ENCODE measurements around the gene PLEK.
"Not testable (repeated sequence)": the region's sequence is repeated elsewhere in the genome, so short reads cannot be mapped to it uniquely, and the experiment has no call there.

The PLEK gene

DNA sequence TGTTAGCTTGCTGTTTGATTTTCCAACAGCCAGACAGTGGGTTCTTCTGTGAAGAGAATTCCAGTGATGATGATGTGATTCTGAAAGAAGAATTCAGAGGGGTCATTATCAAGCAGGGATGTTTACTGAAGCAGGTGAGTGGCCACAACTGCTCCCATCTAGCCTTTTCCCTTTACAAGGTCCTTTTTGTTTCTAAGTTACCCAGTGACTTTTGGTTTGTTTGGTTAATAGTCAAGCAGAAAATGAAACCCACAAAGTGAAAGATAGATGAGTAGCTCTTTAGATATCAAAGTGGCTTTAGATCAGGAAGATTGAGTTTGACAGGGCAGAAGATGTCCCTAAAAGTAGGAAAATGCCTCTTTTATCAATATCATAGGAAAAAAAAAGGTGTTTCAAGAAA, 23.3 kb downstream of the PLEK start:
- no peaks in the 10 kb centered on the region for H3K36me3 ChIP-seq (ENCODE audit: control insufficient read depth, insufficient read depth, low read length)
- no peaks in the 10 kb centered on the region for H3K4me1 ChIP-seq (ENCODE audit: control insufficient read depth, insufficient read depth, low read length)
- no peak overlapping the region for H3K9ac ChIP-seq (ENCODE audit: low read depth, low read length)
- H3K4me3 ChIP-seq (ENCODE audit: low read depth, low read length): no peak overlapping the region
- H3K27me3 ChIP-seq (ENCODE audit: control insufficient read depth, insufficient read depth, low read length): no peaks in the 10 kb centered on the region
- no peaks in the 10 kb centered on the region for H3K9me3 ChIP-seq (ENCODE audit: control insufficient read depth, insufficient read depth, low read length)

DNA sequence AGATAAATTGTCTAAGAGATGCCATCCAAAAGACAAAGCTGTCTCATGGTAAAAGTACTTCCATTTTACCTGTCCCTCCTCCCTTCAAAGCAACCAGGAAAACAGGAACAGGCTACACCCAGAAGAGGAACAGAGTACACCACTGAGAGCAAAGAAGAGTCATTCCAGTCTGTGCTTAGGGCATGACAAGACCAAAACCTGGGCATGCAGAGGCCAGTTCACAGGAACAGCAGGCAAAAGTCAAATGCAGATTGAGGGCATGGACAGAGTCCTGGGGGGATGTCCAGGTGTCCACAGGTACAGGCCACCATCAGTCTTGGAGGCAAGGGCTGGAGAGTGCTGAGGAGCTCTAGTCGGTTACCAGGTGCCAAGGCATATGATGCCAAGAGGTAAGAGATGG, 23.7 kb downstream of the PLEK start:
- Histone ChIP-seq H3K4me3 (ENCODE audit: low read depth, low read length) (no peak overlapping the region), H3K36me3 (ENCODE audit: control insufficient read depth, insufficient read depth, low read length) (no peaks in the 10 kb centered on the region), H3K27me3 (ENCODE audit: control insufficient read depth, insufficient read depth, low read length) (no peaks in the 10 kb centered on the region), H3K9ac (ENCODE audit: low read depth, low read length) (no peak overlapping the region), H3K9me3 (ENCODE audit: control insufficient read depth, insufficient read depth, low read length) (no peaks in the 10 kb centered on the region), H3K4me1 (ENCODE audit: control insufficient read depth, insufficient read depth, low read length) (no peaks in the 10 kb centered on the region)

DNA sequence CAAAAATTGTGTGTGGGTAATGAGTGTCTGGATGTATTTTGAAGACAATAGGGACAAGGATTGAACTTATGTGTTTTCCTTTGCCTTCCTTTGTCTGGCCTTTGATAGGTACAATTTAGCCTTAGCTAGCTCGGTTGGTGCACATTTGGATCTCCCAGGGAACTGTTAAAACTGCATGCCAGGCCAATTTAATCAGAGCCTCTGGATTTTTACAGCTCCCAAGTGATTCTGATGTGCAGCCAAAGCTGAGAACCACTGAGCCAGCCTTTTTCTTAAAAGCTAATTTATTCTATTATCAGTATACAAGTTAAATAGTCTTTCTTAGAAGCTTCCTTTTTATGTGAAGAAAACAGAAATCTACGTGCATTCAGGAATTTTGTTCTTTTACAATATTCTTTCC, 25.0 kb downstream of the PLEK start:
- Histone ChIP-seq H3K9ac (ENCODE audit: low read depth, low read length) (no peak overlapping the region), H3K4me3 (ENCODE audit: low read depth, low read length) (no peak overlapping the region), H3K27me3 (ENCODE audit: control insufficient read depth, insufficient read depth, low read length) (no peaks in the 10 kb centered on the region), H3K4me1 (ENCODE audit: control insufficient read depth, insufficient read depth, low read length) (no peaks in the 10 kb centered on the region), H3K36me3 (ENCODE audit: control insufficient read depth, insufficient read depth, low read length) (no peaks in the 10 kb centered on the region), H3K9me3 (ENCODE audit: control insufficient read depth, insufficient read depth, low read length) (no peaks in the 10 kb centered on the region)

DNA sequence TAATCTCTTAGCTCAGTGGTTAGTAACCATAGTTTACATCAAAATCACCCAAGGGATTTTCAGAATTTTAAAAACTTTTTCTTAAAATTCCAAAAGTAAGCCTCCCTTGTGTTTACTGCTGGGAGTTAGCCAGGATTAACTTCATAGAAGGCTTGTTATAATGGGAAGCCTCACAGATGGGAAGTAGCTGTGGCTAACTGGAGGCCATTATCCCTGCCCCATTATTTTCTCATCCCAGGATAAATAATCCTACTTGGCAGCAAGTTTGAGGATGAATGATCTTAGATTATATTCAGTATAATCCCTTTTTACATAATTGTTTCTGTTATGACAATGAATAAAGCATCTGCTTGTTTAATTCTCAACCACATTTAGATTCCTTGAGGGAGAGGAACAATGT, 25.5 kb downstream of the PLEK start:
- Histone ChIP-seq H3K9ac (ENCODE audit: low read depth, low read length) (no peak overlapping the region), H3K27me3 (ENCODE audit: control insufficient read depth, insufficient read depth, low read length) (no peaks in the 10 kb centered on the region), H3K4me3 (ENCODE audit: low read depth, low read length) (no peak overlapping the region), H3K36me3 (ENCODE audit: control insufficient read depth, insufficient read depth, low read length) (no peaks in the 10 kb centered on the region), H3K4me1 (ENCODE audit: control insufficient read depth, insufficient read depth, low read length) (no peaks in the 10 kb centered on the region), H3K9me3 (ENCODE audit: control insufficient read depth, insufficient read depth, low read length) (no peaks in the 10 kb centered on the region)

DNA sequence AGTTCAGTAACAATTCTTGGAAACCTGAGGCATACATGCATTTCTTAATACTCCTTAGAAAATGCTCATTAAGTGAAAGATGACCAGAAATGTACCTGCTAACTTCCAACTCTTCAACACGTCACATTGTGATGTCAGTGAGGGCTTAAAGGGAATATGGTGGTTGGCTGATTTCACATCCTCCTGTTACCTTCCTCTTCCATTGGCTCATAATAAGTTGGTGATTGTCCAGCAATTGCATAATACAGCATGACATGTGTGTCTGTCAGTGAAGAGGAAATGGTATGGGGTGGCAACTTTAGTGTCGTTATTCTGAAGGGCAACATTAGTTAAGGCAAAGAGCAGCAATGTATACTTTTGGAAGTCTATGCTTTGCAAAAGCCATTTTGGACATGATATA, 26.0 kb downstream of the PLEK start:
- H3K27me3 ChIP-seq (ENCODE audit: control insufficient read depth, insufficient read depth, low read length): no peaks in the 10 kb centered on the region
- H3K36me3 ChIP-seq (ENCODE audit: control insufficient read depth, insufficient read depth, low read length): no peaks in the 10 kb centered on the region
- H3K9me3 ChIP-seq (ENCODE audit: control insufficient read depth, insufficient read depth, low read length): no peaks in the 10 kb centered on the region
- H3K4me1 ChIP-seq (ENCODE audit: control insufficient read depth, insufficient read depth, low read length): no peaks in the 10 kb centered on the region
- H3K9ac ChIP-seq (ENCODE audit: low read depth, low read length): no peak overlapping the region
- H3K4me3 ChIP-seq (ENCODE audit: low read depth, low read length): no peak overlapping the region

DNA sequence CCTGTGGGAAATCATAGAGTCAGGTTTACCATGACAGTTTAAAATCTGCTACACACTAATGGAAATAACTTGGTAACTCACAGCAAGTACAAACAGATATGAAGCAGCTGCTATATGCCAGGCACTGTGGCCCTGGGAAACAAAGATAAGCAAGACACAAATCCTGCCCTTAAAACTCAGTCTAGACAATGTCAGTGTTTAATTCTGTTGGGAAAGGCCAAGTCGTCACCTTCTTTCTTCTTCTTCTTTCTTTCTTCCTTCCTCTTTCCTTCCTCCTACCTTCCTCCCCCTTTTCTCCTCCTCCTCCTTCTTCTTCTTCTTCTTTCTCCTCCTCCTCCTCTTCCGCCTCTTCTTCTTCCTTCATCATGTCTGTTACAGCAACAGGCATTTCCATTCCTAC, 26.8 kb downstream of the PLEK start:
- no peaks in the 10 kb centered on the region for H3K36me3 ChIP-seq (ENCODE audit: control insufficient read depth, insufficient read depth, low read length)

DNA sequence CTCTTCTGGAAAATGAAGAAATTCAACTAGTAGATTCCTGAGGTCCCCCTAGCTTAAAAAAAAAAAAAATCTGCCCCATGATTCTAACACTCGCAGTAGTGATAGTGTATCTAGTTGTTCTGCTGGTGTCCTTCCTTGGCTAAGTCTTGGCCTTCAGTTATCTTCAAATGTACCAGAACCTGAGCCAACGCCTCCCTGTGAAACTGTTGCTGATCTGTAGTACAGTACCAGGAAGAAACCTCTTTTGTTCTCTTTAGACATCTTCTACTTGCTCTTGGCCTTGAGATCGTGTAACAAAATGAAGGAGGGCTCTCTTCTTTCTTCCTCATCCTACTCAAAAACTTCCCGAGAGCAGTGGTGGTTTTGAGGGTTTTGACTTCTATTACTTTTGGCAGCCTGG, 31.0 kb downstream of the PLEK start:
- Histone ChIP-seq H3K27me3 (ENCODE audit: control insufficient read depth, insufficient read depth, low read length) (no peaks in the 10 kb centered on the region), H3K36me3 (ENCODE audit: control insufficient read depth, insufficient read depth, low read length) (no peaks in the 10 kb centered on the region), H3K4me3 (ENCODE audit: low read depth, low read length) (no peak overlapping the region), H3K9ac (ENCODE audit: low read depth, low read length) (no peak overlapping the region), H3K9me3 (ENCODE audit: control insufficient read depth, insufficient read depth, low read length) (no peaks in the 10 kb centered on the region), H3K4me1 (ENCODE audit: control insufficient read depth, insufficient read depth, low read length) (no peaks in the 10 kb centered on the region)

More for the DNA sequence above, 26.8 kb downstream of the PLEK start:
- no peaks in the 10 kb centered on the region for H3K9me3 ChIP-seq (ENCODE audit: control insufficient read depth, insufficient read depth, low read length)
- H3K4me3 ChIP-seq (ENCODE audit: low read depth, low read length): no peak overlapping the region
- H3K4me1 ChIP-seq (ENCODE audit: control insufficient read depth, insufficient read depth, low read length): no peaks in the 10 kb centered on the region
- H3K9ac ChIP-seq (ENCODE audit: low read depth, low read length): no peak overlapping the region
- no peaks in the 10 kb centered on the region for H3K27me3 ChIP-seq (ENCODE audit: control insufficient read depth, insufficient read depth, low read length)

DNA sequence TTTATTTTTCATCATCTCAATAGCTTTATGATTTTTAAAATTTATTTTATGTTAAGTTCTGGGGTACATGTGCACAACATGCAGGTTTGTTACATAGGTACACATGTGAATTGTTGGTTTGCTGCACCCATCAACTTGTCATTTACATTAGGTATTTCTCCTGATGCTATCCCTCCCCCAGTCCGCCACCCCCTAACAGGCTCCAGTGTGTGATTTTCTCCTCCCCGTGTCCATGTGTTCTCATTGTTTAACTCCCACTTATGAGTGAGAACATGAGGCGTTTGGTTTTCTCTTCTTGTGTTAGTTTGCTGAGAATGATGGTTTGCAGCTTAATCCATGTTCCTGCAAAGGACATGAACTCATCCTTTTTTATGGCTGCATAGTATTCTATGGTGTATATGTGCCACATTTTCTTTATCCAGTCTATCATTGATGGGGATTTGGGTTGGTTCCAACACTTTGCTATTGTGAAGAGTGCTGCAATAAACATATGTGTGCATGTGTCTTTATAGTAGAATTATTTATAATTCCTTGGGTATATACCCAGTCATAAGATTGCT, 32.7 kb downstream of the PLEK start:
- H3K9ac ChIP-seq (ENCODE audit: low read depth, low read length); H3K4me3 ChIP-seq (ENCODE audit: low read depth, low read length); H3K4me1 ChIP-seq (ENCODE audit: control insufficient read depth, insufficient read depth, low read length); H3K36me3 ChIP-seq (ENCODE audit: control insufficient read depth, insufficient read depth, low read length); H3K27me3 ChIP-seq (ENCODE audit: control insufficient read depth, insufficient read depth, low read length); H3K9me3 ChIP-seq (ENCODE audit: control insufficient read depth, insufficient read depth, low read length): not testable (repeated sequence)

DNA sequence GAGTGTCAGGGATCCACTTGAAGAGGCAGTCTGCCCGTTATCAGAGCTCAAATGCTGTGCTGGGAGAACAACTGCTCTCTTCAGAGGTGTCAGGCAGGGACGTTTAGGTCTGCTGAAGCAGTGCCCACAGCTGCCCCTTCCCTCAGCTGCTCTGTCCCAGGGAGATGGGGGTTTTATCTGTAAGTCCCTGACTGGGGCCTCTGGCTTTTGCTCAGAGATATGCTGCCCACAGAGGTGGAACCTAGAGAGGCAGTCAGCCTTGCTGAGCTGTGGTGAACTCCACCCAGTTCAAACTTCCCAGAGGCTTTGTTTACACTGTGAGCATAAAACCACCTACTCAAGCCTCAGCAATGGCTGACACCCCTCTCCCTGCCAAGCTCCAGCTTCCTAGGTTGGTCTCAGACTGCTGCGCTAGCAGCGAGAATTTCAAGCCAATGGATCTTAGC, 38.1 kb downstream of the PLEK start:
- H3K9ac ChIP-seq (ENCODE audit: low read depth, low read length): no peak overlapping the region
- H3K36me3 ChIP-seq (ENCODE audit: control insufficient read depth, insufficient read depth, low read length): no peaks in the 10 kb centered on the region
- peaks cover 16% of the 10 kb centered on the region for H3K27me3 ChIP-seq (ENCODE audit: control insufficient read depth, insufficient read depth, low read length)
- H3K4me3 ChIP-seq (ENCODE audit: low read depth, low read length): no peak overlapping the region
- H3K9me3 ChIP-seq (ENCODE audit: control insufficient read depth, insufficient read depth, low read length): no peaks in the 10 kb centered on the region
- H3K4me1 ChIP-seq (ENCODE audit: control insufficient read depth, insufficient read depth, low read length): no peaks in the 10 kb centered on the region

DNA sequence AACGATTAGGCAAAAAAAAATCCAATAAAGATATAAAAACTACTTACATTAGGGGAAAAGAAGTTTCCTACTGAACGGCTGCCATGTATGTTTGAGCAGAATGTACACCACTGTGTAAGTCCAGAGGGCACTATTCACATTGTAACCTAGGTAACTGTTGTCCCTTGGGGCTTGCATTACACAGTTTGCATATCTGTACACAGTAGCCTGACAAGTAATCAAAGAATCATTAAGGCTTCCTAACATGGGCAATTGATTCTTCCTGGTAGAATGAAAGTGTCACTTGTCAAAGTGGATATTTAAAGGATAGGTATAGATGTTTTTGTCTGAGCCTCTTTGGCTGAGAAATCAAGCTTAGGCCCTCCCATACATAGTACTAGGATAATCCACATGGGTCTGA, 39.1 kb downstream of the PLEK start:
- H3K36me3 ChIP-seq (ENCODE audit: control insufficient read depth, insufficient read depth, low read length): no peaks in the 10 kb centered on the region
- H3K9ac ChIP-seq (ENCODE audit: low read depth, low read length): no peak overlapping the region
- peaks cover 16% of the 10 kb centered on the region for H3K27me3 ChIP-seq (ENCODE audit: control insufficient read depth, insufficient read depth, low read length)
- no peaks in the 10 kb centered on the region for H3K9me3 ChIP-seq (ENCODE audit: control insufficient read depth, insufficient read depth, low read length)
- H3K4me1 ChIP-seq (ENCODE audit: control insufficient read depth, insufficient read depth, low read length): no peaks in the 10 kb centered on the region
- H3K4me3 ChIP-seq (ENCODE audit: low read depth, low read length): no peak overlapping the region

DNA sequence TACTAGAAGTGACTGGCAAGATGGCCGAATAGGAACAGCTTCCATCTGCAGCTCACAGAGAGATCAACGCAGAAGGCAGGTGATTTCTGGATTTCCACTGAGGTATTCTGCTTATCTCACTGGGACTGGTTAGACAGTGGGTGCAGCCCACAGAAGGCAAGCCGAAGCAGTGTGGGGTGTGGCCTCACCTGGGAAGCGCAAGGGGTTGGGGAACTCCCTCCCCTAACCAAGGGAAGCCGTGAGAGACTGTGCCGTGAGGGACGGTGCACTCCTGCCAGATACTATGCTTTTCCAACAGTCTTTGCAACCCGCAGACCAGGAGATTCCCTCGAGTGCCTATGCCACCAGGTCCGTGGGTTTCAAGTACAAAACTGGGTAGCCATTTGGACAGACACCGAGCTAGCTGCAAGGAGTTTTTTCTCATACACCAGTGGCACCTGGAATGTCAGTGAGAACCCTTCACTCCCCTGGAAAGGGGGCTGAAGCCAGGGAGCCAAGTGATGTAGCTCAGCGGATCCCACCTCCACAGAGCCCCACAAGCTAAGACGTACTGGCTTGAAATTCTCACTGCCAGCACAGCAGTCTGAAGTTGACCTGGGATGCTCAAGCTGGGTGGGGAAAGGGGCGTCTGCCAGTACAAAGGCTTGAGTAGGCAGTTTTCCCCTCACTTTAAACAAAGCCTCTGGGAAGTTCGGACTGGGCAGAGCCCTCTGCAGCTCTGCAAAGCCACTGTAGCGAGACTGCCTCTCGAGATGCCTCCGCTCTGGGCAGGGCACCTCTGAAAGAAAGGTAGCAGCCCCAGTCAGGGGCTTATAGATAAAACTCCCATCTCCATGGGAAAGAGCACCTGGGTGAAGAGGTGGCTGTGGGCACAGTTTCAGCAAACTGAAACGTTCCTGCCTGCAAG, 40.1 kb downstream of the PLEK start:
- no peaks in the 10 kb centered on the region for H3K9me3 ChIP-seq (ENCODE audit: control insufficient read depth, insufficient read depth, low read length)
- H3K27me3 ChIP-seq (ENCODE audit: control insufficient read depth, insufficient read depth, low read length): peaks cover 16% of the 10 kb centered on the region
- H3K9ac ChIP-seq (ENCODE audit: low read depth, low read length): peak overlapping the region; percentile 47
- H3K4me1 ChIP-seq (ENCODE audit: control insufficient read depth, insufficient read depth, low read length): no peaks in the 10 kb centered on the region
- H3K36me3 ChIP-seq (ENCODE audit: control insufficient read depth, insufficient read depth, low read length): no peaks in the 10 kb centered on the region
- peak overlapping the region; percentile 62 for H3K4me3 ChIP-seq (ENCODE audit: low read depth, low read length)

DNA sequence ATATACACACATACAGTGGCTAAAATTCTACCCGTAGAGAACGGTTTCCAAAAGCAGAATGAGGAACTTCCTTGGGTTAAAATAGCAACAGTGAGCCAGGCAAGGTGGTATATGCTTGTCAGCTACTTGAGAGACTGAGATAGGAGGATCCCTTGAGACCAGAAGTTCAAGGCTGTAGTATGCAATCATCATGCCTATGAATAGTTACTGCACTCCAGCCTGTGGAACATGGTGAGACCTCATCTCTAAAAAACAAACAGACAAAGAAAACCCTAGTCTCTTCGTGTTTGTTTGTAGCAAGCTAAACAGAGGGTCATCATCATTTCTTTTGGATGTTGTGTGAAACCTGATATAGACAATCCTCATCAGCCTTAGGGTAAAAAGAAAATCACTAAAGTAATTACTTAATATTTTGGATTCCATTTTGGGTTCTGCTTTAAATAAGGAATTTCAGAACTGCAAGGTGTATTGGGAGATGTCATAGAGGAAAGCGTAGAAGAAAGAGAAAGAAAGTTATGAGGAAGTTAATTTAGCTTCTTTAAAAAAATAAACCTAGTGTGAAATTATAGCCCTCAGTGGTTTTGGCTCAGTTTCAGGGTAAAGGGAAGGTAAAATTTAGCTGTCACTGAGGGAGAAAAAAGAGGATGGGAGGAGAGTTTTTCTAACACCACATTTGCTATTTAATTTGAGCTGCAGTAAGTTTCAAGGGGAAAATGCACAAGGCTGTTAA, 46.5 kb downstream of the PLEK start:
- H3K27me3 ChIP-seq (ENCODE audit: control insufficient read depth, insufficient read depth, low read length): no peaks in the 10 kb centered on the region
- no peak overlapping the region for H3K4me3 ChIP-seq (ENCODE audit: low read depth, low read length)
- no peaks in the 10 kb centered on the region for H3K4me1 ChIP-seq (ENCODE audit: control insufficient read depth, insufficient read depth, low read length)
- no peak overlapping the region for H3K9ac ChIP-seq (ENCODE audit: low read depth, low read length)
- no peaks in the 10 kb centered on the region for H3K36me3 ChIP-seq (ENCODE audit: control insufficient read depth, insufficient read depth, low read length)
- H3K9me3 ChIP-seq (ENCODE audit: control insufficient read depth, insufficient read depth, low read length): no peaks in the 10 kb centered on the region

All from iPS-15b (cell line).